IMR-90 (cell line): ENCODE results near the gene MEP1B. TPM values are rescaled to one million over a fixed set of nuclear protein-coding genes. Genes with fewer than 3 reads are reported as not detected.

Source experiments
- ATAC-seq: fragments of 200-7000 bp; cut with Tn5 transposase; 2 replicates; pipeline ENCODE4 v1.9.1; 2020; ENCODE audit warnings: low read depth, mild to moderate bottlenecking, moderate library complexity
- BruUV-seq: library from RNA; stranded (reverse); fragments of 400-500 nt; replicated peaks from 2 replicates; lab custom pipeline; 2021; lab: Mats Ljungman, UMichigan
- CTCF ChIA-PET: fragments of 300-600 bp; formaldehyde crosslinking; extraction: SDS; loops from one replicate; lab custom pipeline; 2021; ENCODE audit warnings: antibody characterized with exemption; lab: Yijun Ruan, JAX
- POLR2A ChIA-PET: fragments of 300-600 bp; sonication (Branson Sonifier 250); formaldehyde crosslinking; loops from one replicate; lab custom pipeline; 2022; ENCODE audit warnings: antibody characterized with exemption; ENCODE audit not compliant: unreplicated experiment; lab: Charles Lee
- DNase-seq: peaks from one replicate; pipeline ENCODE4 v3.0.0; 2013
- H2AFZ ChIP-seq: replicated peaks from 2 replicates; pipeline ENCODE3; 2013; ENCODE audit warnings: low read length, mild to moderate bottlenecking; ENCODE audit not compliant: poor library complexity
- H2AK5ac ChIP-seq: 2 replicates; pipeline ENCODE4 v1.6.1; 2013; ENCODE audit warnings: low read depth, low read length, inconsistent platforms
- H2AK9ac ChIP-seq: replicated peaks from 2 replicates; pipeline ENCODE3; 2013; ENCODE audit warnings: mild to moderate bottlenecking, low read depth, low read length, moderate library complexity; ENCODE audit not compliant: poor library complexity
- H2BK120ac ChIP-seq: 2 replicates; pipeline ENCODE4 v1.6.1; 2013; ENCODE audit warnings: low read depth, low read length, inconsistent platforms
- H2BK15ac ChIP-seq: 3 replicates; pipeline ENCODE4 v1.6.1; 2013; ENCODE audit warnings: low read depth, low read length, inconsistent platforms
- H2BK20ac ChIP-seq: 2 replicates; pipeline ENCODE4 v1.6.1; 2013; ENCODE audit warnings: low read depth, mild to moderate bottlenecking, inconsistent platforms, low read length, moderate library complexity
- H2BK5ac ChIP-seq: 2 replicates; pipeline ENCODE4 v1.6.1; 2013; ENCODE audit warnings: mild to moderate bottlenecking, low read depth, low read length, inconsistent platforms; ENCODE audit not compliant: poor library complexity, severe bottlenecking
- H3K14ac ChIP-seq: replicated peaks from 2 replicates; pipeline ENCODE4 v1.6.1; 2013; ENCODE audit warnings: low read depth, low read length, inconsistent platforms
- H3K18ac ChIP-seq: 2 replicates; pipeline ENCODE4 v1.6.1; 2013; ENCODE audit warnings: low read depth, low read length, control low read depth
- H3K23ac ChIP-seq: 2 replicates; pipeline ENCODE4 v1.6.1; 2013; ENCODE audit warnings: low read depth, low read length, inconsistent platforms
- H3K27ac ChIP-seq: 2 replicates; pipeline ENCODE4 v1.5.1; 2013; ENCODE audit warnings: mild to moderate bottlenecking, control low read depth, low read length; ENCODE audit not compliant: insufficient read depth
- H3K27me3 ChIP-seq: 2 replicates; pipeline ENCODE4 v1.6.1; 2013; ENCODE audit warnings: low read length; ENCODE audit not compliant: control insufficient read depth, insufficient read depth
- H3K36me3 ChIP-seq: 2 replicates; pipeline ENCODE4 v1.6.1; 2013; ENCODE audit warnings: low read length, mixed read lengths; ENCODE audit not compliant: control insufficient read depth, insufficient read depth
- H3K4ac ChIP-seq: 2 replicates; pipeline ENCODE4 v1.6.1; 2013; ENCODE audit warnings: low read depth, low read length, inconsistent platforms
- H3K4me1 ChIP-seq: 2 replicates; pipeline ENCODE4 v1.6.1; 2013; ENCODE audit warnings: low read length, mixed read lengths; ENCODE audit not compliant: control insufficient read depth, insufficient read depth
- H3K4me2 ChIP-seq: 2 replicates; pipeline ENCODE4 v1.6.1; 2013; ENCODE audit warnings: low read depth, mild to moderate bottlenecking, control low read depth, low read length, moderate library complexity
- H3K4me3 ChIP-seq: 2 replicates; pipeline ENCODE4 v1.5.1; 2013; ENCODE audit warnings: low read depth, mild to moderate bottlenecking, control low read depth, low read length, moderate library complexity; ENCODE audit not compliant: insufficient read depth
- H3K56ac ChIP-seq: 2 replicates; pipeline ENCODE4 v1.6.1; 2013; ENCODE audit warnings: low read length, inconsistent platforms; ENCODE audit not compliant: insufficient read depth; ENCODE audit errors: extremely low read depth
- H3K79me1 ChIP-seq, 2 experiments: 2 replicates each; pipeline ENCODE4 v1.6.1; 2013; ENCODE audit warnings: low read length in 2 of 2, inconsistent platforms in 1 of 2, low read depth in 1 of 2
- H3K9ac ChIP-seq: 2 replicates; pipeline ENCODE4 v1.6.1; 2013; ENCODE audit warnings: low read depth, low read length, control low read depth
- H3K9me1 ChIP-seq: 2 replicates; pipeline ENCODE4 v1.6.1; 2013; ENCODE audit warnings: low read length, inconsistent platforms; ENCODE audit not compliant: insufficient read depth
- H3K9me3 ChIP-seq: 2 replicates; pipeline ENCODE4 v1.6.1; 2013; ENCODE audit warnings: low read length; ENCODE audit not compliant: control insufficient read depth, insufficient read depth
- H4K20me1 ChIP-seq: 2 replicates; pipeline ENCODE4 v1.6.1; 2013; ENCODE audit warnings: low read length, inconsistent platforms; ENCODE audit not compliant: insufficient read depth
- H4K5ac ChIP-seq: 2 replicates; pipeline ENCODE4 v1.6.1; 2013; ENCODE audit warnings: mild to moderate bottlenecking, low read depth, low read length, control low read depth
- H4K8ac ChIP-seq, 2 experiments: 2 replicates each; pipeline ENCODE4 v1.6.1; 2013; ENCODE audit warnings: low read depth in 2 of 2, low read length in 2 of 2, control low read depth in 1 of 2, inconsistent platforms in 1 of 2
- H4K91ac ChIP-seq: 2 replicates; pipeline ENCODE4 v1.6.1; 2013; ENCODE audit warnings: low read depth, low read length, inconsistent platforms; ENCODE audit not compliant: insufficient read depth
- BHLHE40 ChIP-seq: fragments of 150-350 bp; IDR thresholded peaks from 2 replicates; pipeline ENCODE4 v1.6.1; 2016; ENCODE audit warnings: mild to moderate bottlenecking, low read depth, low read length
- CEBPB ChIP-seq: IDR thresholded peaks from 2 replicates; pipeline ENCODE4 v1.6.1; 2012; ENCODE audit warnings: low read depth, low read length, improper control_type of control experiment
- CHD1 ChIP-seq: IDR thresholded peaks from 2 replicates; pipeline ENCODE4 v1.6.1; 2012; ENCODE audit warnings: low read depth, low read length, improper control_type of control experiment
- CTCF ChIP-seq: conservative IDR thresholded peaks from 2 replicates; pipeline ENCODE4 v1.5.1; 2012; ENCODE audit warnings: mild to moderate bottlenecking, low read depth, low read length, improper control_type of control experiment
- ELK1 ChIP-seq: fragments of 150-350 bp; IDR thresholded peaks from 2 replicates; pipeline ENCODE4 v1.6.1; 2016; ENCODE audit warnings: low read depth, mild to moderate bottlenecking, low read length, moderate library complexity, borderline replicate concordance
- FOS ChIP-seq: fragments of 150-350 bp; IDR thresholded peaks from 2 replicates; pipeline ENCODE4 v1.6.1; 2016; ENCODE audit warnings: low read depth, low read length
- MAFK ChIP-seq: IDR thresholded peaks from 2 replicates; pipeline ENCODE4 v1.6.1; 2012; ENCODE audit warnings: low read depth, low read length, improper control_type of control experiment
- MAZ ChIP-seq: IDR thresholded peaks from 2 replicates; pipeline ENCODE4 v1.6.1; 2012; ENCODE audit warnings: low read depth, mild to moderate bottlenecking, low read length, improper control_type of control experiment, moderate library complexity, borderline replicate concordance
- MXI1 ChIP-seq: IDR thresholded peaks from 2 replicates; pipeline ENCODE4 v1.6.1; 2012; ENCODE audit warnings: low read depth, mild to moderate bottlenecking, low read length, moderate library complexity, borderline replicate concordance
- NFE2L2 ChIP-seq: fragments of 150-350 bp; IDR thresholded peaks from 2 replicates; pipeline ENCODE4 v1.6.1; 2016; ENCODE audit warnings: low read depth, mild to moderate bottlenecking, low read length
- POLR2A ChIP-seq: IDR thresholded peaks from 2 replicates; pipeline ENCODE4 v1.6.1; 2012; ENCODE audit warnings: mild to moderate bottlenecking, low read depth, low read length
- RAD21 ChIP-seq: IDR thresholded peaks from 2 replicates; pipeline ENCODE4 v1.6.1; 2012; ENCODE audit warnings: low read length, improper control_type of control experiment
- RCOR1 ChIP-seq: IDR thresholded peaks from 2 replicates; pipeline ENCODE4 v1.6.1; 2012; ENCODE audit warnings: mild to moderate bottlenecking, low read length, improper control_type of control experiment; ENCODE audit not compliant: insufficient replicate concordance
- RFX5 ChIP-seq: IDR thresholded peaks from 2 replicates; pipeline ENCODE4 v1.8.0; 2012; ENCODE audit warnings: low read depth, mild to moderate bottlenecking, low read length, moderate library complexity
- USF2 ChIP-seq: fragments of 150-350 bp; IDR thresholded peaks from 2 replicates; pipeline ENCODE4 v1.6.1; 2017; ENCODE audit warnings: mild to moderate bottlenecking, antibody characterized with exemption, low read length, low read depth
- WGBS, 2 experiments: methylation state at CpG; one replicate each; pipeline versions ENCODE4 v1.1.5 to v1.1.7; 2013; ENCODE audit warnings: missing lambda C conversion rate in 2 of 2; ENCODE audit not compliant: insufficient read length in 1 of 2; ENCODE audit errors: extremely low coverage in 2 of 2; 5-methylcytosine and 5-hydroxymethylcytosine counted together
- dilution Hi-C: fragments of 300-500 bp; cut with HindIII; formaldehyde crosslinking; loops from one replicate; pipeline ENCODE4 v1.14.3; 2018; ENCODE audit warnings: low sequenced_read_pairs; ENCODE audit not compliant: unreplicated experiment
- in situ Hi-C: fragments of 300-500 bp; cut with MboI; formaldehyde crosslinking; loops from 3 replicates; pipeline ENCODE4 v1.14.3; 2019; ENCODE audit warnings: low sequenced_read_pairs, inconsistent platforms, mixed read lengths
- intact Hi-C: fragments of 100-400 bp; cut with micrococcal nuclease; formaldehyde crosslinking; loops from 2 replicates; pipeline ENCODE4 v1.10.0; 2022
- polyA plus RNA-seq, 3 experiments: library from polyadenylated mRNA; depleted of rRNA; stranded (reverse); fragments of >200 nt; gene quantifications; 2 replicates each; pipeline ENCODE4 v1.2.3, GENCODE V29; 2012; ENCODE audit warnings: low replicate concordance in 1 of 3
- total RNA-seq: library from RNA; depleted of rRNA; stranded (reverse); fragments of >200 nt; gene quantifications from 2 replicates; pipeline ENCODE4 v1.2.3, GENCODE V29; 2012

MEP1B gene
- total and polyA plus RNA-seq, 2 of the 4 experiments (the other 2 are of a cell fraction) = not detected

GRCh38 chr18:32209685-32210445, 20.0 kb downstream of the MEP1B start:
- H3K56ac ChIP-seq = no peak overlapping the region
- ChIA-PET CTCF (interaction anchor here (0.7 kb wide), 1 partner anchor 52 kb away, joined by 3 read pairs; no protein-coding TSS in a partner anchor), POLR2A (interaction anchor here (0.5 kb wide), 1 partner anchor 38 kb away, joined by 4 read pairs; no protein-coding TSS in a partner anchor)
- H3K4me3 ChIP-seq = no peak overlapping the region
- H4K8ac ChIP-seq = no peak overlapping the region
- intact Hi-C loops (no loop called here), dilution Hi-C loops (no loop called here), in situ Hi-C loops (no loop called here)
- no peaks in the 10 kb centered on the region for H3K27me3 ChIP-seq
- no peak overlapping the region for H2AK9ac ChIP-seq
- no peak overlapping the region for H3K4me2 ChIP-seq
- DNase-seq (no peak), ATAC-seq (no peak)
- H3K23ac ChIP-seq = no peak overlapping the region
- 77% methylated on average over 2 of the region's 10 CpGs; no CpG with 5 or more reads in 1 of the 2 experiments for WGBS, 2 experiments
- no peaks in the 10 kb centered on the region for H3K36me3 ChIP-seq
- no peaks in the 10 kb centered on the region for H3K4me1 ChIP-seq
- no peaks in the 10 kb centered on the region for H3K79me1 ChIP-seq
- H2BK20ac ChIP-seq = no peak overlapping the region
- H2BK15ac ChIP-seq = no peak overlapping the region
- BruUV-seq = no TSS peak
- H3K18ac ChIP-seq = no peak overlapping the region
- no peak overlapping the region for H2AFZ ChIP-seq
- no peaks in the 10 kb centered on the region for H3K9me3 ChIP-seq
- H3K27ac ChIP-seq = no peak overlapping the region
- H4K20me1 ChIP-seq = no peaks in the 10 kb centered on the region
- no peak overlapping the region for H2BK5ac ChIP-seq
- no peak overlapping the region for H3K9ac ChIP-seq
- H4K5ac ChIP-seq = no peak overlapping the region
- no peak overlapping the region for H2AK5ac ChIP-seq
- H3K14ac ChIP-seq = no peak overlapping the region
- no peak overlapping the region for H2BK120ac ChIP-seq
- no peak overlapping the region for H3K4ac ChIP-seq
- H4K91ac ChIP-seq = no peak overlapping the region
- no peaks in the 10 kb centered on the region for H3K9me1 ChIP-seq
- TF ChIP-seq MXI1 (no peak), CHD1 (no peak), RFX5 (no peak), RCOR1 (no peak), BHLHE40 (no peak), CEBPB (no peak), NFE2L2 (no peak), FOS (no peak), RAD21 (no peak), MAZ (no peak), POLR2A (no peak), ELK1 (no peak), USF2 (no peak), CTCF (no peak), MAFK (no peak)
